Vagina (tissue), 2 donors: ENCODE measurements around the gene NXNL2. TPM values are rescaled to one million over a fixed set of nuclear protein-coding genes. Genes with fewer than 3 reads are reported as not detected.

Experiments
- DNase-seq, 2 donors: peaks; one replicate each; pipeline ENCODE4 v3.0.0-alpha.2; 2017; ENCODE audit errors: extremely low spot score in 2 of 2
- H3K27ac ChIP-seq: fragments of 200-600 bp; sonication (generic); one replicate; pipeline ENCODE4 v1.5.1; 2019
- H3K27me3 ChIP-seq: fragments of 200-600 bp; sonication (generic); one replicate; pipeline ENCODE4 v1.5.1; 2019
- H3K36me3 ChIP-seq, 2 donors: fragments of 200-600 bp; sonication (generic); one replicate each; pipeline ENCODE4 v1.5.1; 2017 to 2019
- H3K4me1 ChIP-seq: fragments of 200-600 bp; sonication (generic); one replicate; pipeline ENCODE4 v1.5.1; 2019
- H3K4me3 ChIP-seq, 2 donors: fragments of 200-600 bp; sonication (generic); 1 replicate in 1 of 2; 2 replicates in 1 of 2; pipeline ENCODE4 v1.5.1; 2016 to 2019
- H3K9me3 ChIP-seq: fragments of 200-600 bp; sonication (generic); one replicate; pipeline ENCODE4 v1.5.1; 2019
- POLR2A ChIP-seq, 2 donors: fragments of 450-650 bp; IDR thresholded peaks; one replicate each; pipeline ENCODE4 v1.6.1; 2017; ENCODE audit warnings: antibody characterized with exemption in 2 of 2, mild to moderate bottlenecking in 2 of 2, moderate library complexity in 2 of 2
- POLR2AphosphoS5 ChIP-seq, 2 donors: sonication (generic); formaldehyde crosslinking; IDR thresholded peaks; one replicate each; pipeline ENCODE4 v1.9.0; 2017; ENCODE audit warnings: antibody characterized with exemption in 2 of 2, mild to moderate bottlenecking in 2 of 2, low read depth in 1 of 2; ENCODE audit not compliant: insufficient read depth in 1 of 2
- intact Hi-C: fragments of 100-400 bp; cut with DNase I; formaldehyde crosslinking; loops from one replicate; pipeline ENCODE4 v1.15.1; 2023
- total RNA-seq: library from RNA; depleted of rRNA; stranded (reverse); fragments of >200 nt; gene quantifications from one replicate; pipeline ENCODE4 v1.2.3, GENCODE V29; 2016
- TF ChIP-seq, protein P1 (sequence below), 3 experiments: fragments of 450-650 bp in 2 of 3; fragments of 200-600 bp in 1 of 3; sonication (generic) in 1 of 3; IDR thresholded peaks; one replicate each; pipeline ENCODE4 v1.5.1; 2017 to 2019; ENCODE audit warnings: antibody characterized with exemption in 3 of 3, mild to moderate bottlenecking in 2 of 3, moderate library complexity in 2 of 3

NXNL2 gene
- total RNA-seq, 1 donor from 2014 or later, result 2.5 TPM

GRCh38 chr9:88540251-88540763, 5.3 kb downstream of the NXNL2 start:
- no peak overlapping the region for H3K4me3 ChIP-seq
- H3K36me3 ChIP-seq, result no peaks in the 10 kb centered on the region
- intact Hi-C loops, result no loop called here
- TF ChIP-seq, protein P1, sequence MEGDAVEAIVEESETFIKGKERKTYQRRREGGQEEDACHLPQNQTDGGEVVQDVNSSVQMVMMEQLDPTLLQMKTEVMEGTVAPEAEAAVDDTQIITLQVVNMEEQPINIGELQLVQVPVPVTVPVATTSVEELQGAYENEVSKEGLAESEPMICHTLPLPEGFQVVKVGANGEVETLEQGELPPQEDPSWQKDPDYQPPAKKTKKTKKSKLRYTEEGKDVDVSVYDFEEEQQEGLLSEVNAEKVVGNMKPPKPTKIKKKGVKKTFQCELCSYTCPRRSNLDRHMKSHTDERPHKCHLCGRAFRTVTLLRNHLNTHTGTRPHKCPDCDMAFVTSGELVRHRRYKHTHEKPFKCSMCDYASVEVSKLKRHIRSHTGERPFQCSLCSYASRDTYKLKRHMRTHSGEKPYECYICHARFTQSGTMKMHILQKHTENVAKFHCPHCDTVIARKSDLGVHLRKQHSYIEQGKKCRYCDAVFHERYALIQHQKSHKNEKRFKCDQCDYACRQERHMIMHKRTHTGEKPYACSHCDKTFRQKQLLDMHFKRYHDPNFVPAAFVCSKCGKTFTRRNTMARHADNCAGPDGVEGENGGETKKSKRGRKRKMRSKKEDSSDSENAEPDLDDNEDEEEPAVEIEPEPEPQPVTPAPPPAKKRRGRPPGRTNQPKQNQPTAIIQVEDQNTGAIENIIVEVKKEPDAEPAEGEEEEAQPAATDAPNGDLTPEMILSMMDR (IDR thresholded peaks at IDR 0.05), result no peak
- TF ChIP-seq POLR2A (IDR thresholded peaks at IDR 0.05) (no peak), POLR2AphosphoS5 (IDR thresholded peaks at IDR 0.05; ENCODE audit: insufficient read depth in 1 of 2, low read depth in 1 of 2) (no peak)
- H3K27ac ChIP-seq, result no peak overlapping the region
- DNase-seq, result no peak
- no peaks in the 10 kb centered on the region for H3K27me3 ChIP-seq
- H3K9me3 ChIP-seq, result no peaks in the 10 kb centered on the region
- H3K4me1 ChIP-seq, result peaks cover 32% of the 10 kb centered on the region

DNA sequence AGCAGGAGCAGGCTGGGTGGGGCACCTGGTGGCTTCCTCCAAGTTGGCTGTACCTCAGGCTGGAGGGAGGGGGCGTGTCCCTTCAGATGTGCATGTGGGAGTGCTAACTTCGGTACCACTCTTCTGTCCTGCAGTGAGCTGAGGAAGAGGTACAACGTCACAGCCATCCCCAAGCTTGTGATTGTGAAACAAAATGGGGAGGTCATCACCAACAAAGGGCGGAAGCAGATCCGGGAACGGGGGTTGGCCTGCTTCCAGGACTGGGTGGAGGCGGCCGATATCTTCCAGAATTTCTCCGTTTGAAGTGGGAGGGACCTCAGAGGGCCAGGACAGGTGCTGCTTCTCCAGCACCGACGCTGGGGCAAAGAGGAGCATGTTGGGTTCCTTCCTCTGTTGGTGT, 9.3 kb downstream of the NXNL2 start:
- intact Hi-C loops, result no loop called here
- H3K27ac ChIP-seq, result no peak overlapping the region
- H3K4me1 ChIP-seq, result no peaks in the 10 kb centered on the region
- H3K4me3 ChIP-seq, result no peak overlapping the region
- H3K27me3 ChIP-seq, result no peaks in the 10 kb centered on the region
- no peak for DNase-seq
- TF ChIP-seq POLR2A (IDR thresholded peaks at IDR 0.05) (no peak), POLR2AphosphoS5 (IDR thresholded peaks at IDR 0.05; ENCODE audit: insufficient read depth in 1 of 2, low read depth in 1 of 2) (no peak)
- TF ChIP-seq, protein P1 (IDR thresholded peaks at IDR 0.05), result no peak
- no peaks in the 10 kb centered on the region for H3K36me3 ChIP-seq
- H3K9me3 ChIP-seq, result no peaks in the 10 kb centered on the region

DNA sequence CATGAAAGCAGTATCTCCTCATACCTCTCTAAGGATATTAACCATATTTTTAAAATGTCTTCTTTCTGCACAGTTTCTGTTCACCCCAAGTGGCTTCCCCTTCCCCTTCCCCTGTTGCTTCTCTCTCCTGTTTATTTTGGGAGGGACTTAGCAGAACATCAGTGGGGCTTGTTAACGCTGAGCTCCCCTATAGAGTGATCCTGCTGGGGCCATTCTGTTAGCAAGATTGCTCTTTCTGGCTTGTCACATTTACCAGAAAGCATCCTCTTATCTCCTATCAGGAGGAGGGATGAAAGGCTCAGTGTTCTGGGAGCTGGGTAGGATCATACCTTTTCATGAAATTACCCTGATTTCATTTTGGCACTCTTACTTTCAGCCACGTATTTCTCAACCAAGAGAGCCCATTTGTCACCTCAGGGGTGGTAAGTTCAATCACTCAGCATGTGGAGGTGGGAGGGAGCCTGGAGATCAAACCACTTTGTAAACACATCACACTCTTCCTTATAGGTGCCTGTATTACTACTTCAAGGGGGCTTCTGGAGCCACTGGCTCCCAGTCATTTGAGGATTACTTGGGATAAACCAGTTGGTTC, 16.7 kb downstream of the NXNL2 start:
- no peak for DNase-seq
- Histone ChIP-seq H3K27ac (no peak overlapping the region), H3K4me3 (no peak overlapping the region), H3K36me3 (no peaks in the 10 kb centered on the region), H3K4me1 (peaks cover 7% of the 10 kb centered on the region), H3K9me3 (no peaks in the 10 kb centered on the region), H3K27me3 (no peaks in the 10 kb centered on the region)
- TF ChIP-seq POLR2AphosphoS5 (IDR thresholded peaks at IDR 0.05; ENCODE audit: insufficient read depth in 1 of 2, low read depth in 1 of 2), result no peak
- no peak for TF ChIP-seq POLR2A (IDR thresholded peaks at IDR 0.05)
- TF ChIP-seq, protein P1 (IDR thresholded peaks at IDR 0.05), result no peak
- intact Hi-C loops, result no loop called here

GRCh38 chr9:88553350-88553749, 18.4 kb downstream of the NXNL2 start:
- peaks cover 7% of the 10 kb centered on the region for H3K4me1 ChIP-seq
- TF ChIP-seq POLR2AphosphoS5 (IDR thresholded peaks at IDR 0.05; ENCODE audit: insufficient read depth in 1 of 2, low read depth in 1 of 2) (no peak), POLR2A (IDR thresholded peaks at IDR 0.05) (no peak)
- TF ChIP-seq, protein P1 (IDR thresholded peaks at IDR 0.05), result no peak
- no peak overlapping the region for H3K27ac ChIP-seq
- no peaks in the 10 kb centered on the region for H3K27me3 ChIP-seq
- H3K4me3 ChIP-seq, result no peak overlapping the region
- H3K9me3 ChIP-seq, result no peaks in the 10 kb centered on the region
- intact Hi-C loops, result no loop called here
- no peaks in the 10 kb centered on the region for H3K36me3 ChIP-seq
- no peak for DNase-seq

- no peaks in the 10 kb centered on the region for H3K9me3 ChIP-seq
- H3K4me1 ChIP-seq, result peaks cover 7% of the 10 kb centered on the region
- TF ChIP-seq, protein P1 (IDR thresholded peaks at IDR 0.05), result no peak
- no peak for TF ChIP-seq POLR2AphosphoS5 (IDR thresholded peaks at IDR 0.05; ENCODE audit: insufficient read depth in 1 of 2, low read depth in 1 of 2)
- no peak for TF ChIP-seq POLR2A (IDR thresholded peaks at IDR 0.05)
- intact Hi-C loops, result no loop called here
- no peaks in the 10 kb centered on the region for H3K27me3 ChIP-seq
- H3K36me3 ChIP-seq, result no peaks in the 10 kb centered on the region
- DNase-seq, result no peak
- H3K4me3 ChIP-seq, result no peak overlapping the region
- H3K27ac ChIP-seq, result peak overlapping the region; percentile 30
Measured at GRCh38 chr9:88555268-88555980, 20.4 kb downstream of the NXNL2 start.
